GM19193 (cell line): ENCODE measurements around the gene DMBT1.

ENCODE experiments used
- POLR2A ChIP-seq: IDR thresholded peaks from 4 replicates; pipeline ENCODE4 v1.6.1; 2011; ENCODE audit not compliant: insufficient read depth, insufficient read length; ENCODE audit errors: extremely low read depth

Gene DMBT1

GRCh38 chr10:122646511-122647382 lies 86.2 kb downstream of the DMBT1 start:
- no peak for TF ChIP-seq POLR2A

- TF ChIP-seq POLR2A: no peak
These were observed 86.9 kb downstream of the DMBT1 start for GRCh38 chr10:122647383-122647968.

- TF ChIP-seq POLR2A: no peak
These were observed 88.3 kb downstream of the DMBT1 start for GRCh38 chr10:122648599-122649428.

- no peak for TF ChIP-seq POLR2A
These were observed 89.3 kb downstream of the DMBT1 start for GRCh38 chr10:122649903-122650302.

GRCh38 chr10:122650331-122650730 lies 89.8 kb downstream of the DMBT1 start:
- TF ChIP-seq POLR2A: no peak

GRCh38 chr10:122655524-122656307 lies 95.2 kb downstream of the DMBT1 start:
- TF ChIP-seq POLR2A: no peak

- TF ChIP-seq POLR2A: no peak
These were observed 95.8 kb downstream of the DMBT1 start for GRCh38 chr10:122656308-122656705.

GRCh38 chr10:122656741-122657140 lies 96.2 kb downstream of the DMBT1 start:
- no peak for TF ChIP-seq POLR2A

- TF ChIP-seq POLR2A: no peak
These were observed 96.7 kb downstream of the DMBT1 start for GRCh38 chr10:122657255-122657654.

GRCh38 chr10:122657729-122658128 lies 97.2 kb downstream of the DMBT1 start:
- TF ChIP-seq POLR2A: no peak

- no peak for TF ChIP-seq POLR2A
These were observed 97.9 kb downstream of the DMBT1 start for GRCh38 chr10:122658356-122659049.

GRCh38 chr10:122659126-122659525 lies 98.6 kb downstream of the DMBT1 start:
- no peak for TF ChIP-seq POLR2A

- TF ChIP-seq POLR2A: no peak
These were observed 99.1 kb downstream of the DMBT1 start for GRCh38 chr10:122659651-122660050.

GRCh38 chr10:122660696-122661095 lies 100.1 kb downstream of the DMBT1 start:
- no peak for TF ChIP-seq POLR2A

GRCh38 chr10:122662231-122662630 lies 101.7 kb downstream of the DMBT1 start:
- no peak for TF ChIP-seq POLR2A
